ENCODE results near the gene DOK6.

DNA sequence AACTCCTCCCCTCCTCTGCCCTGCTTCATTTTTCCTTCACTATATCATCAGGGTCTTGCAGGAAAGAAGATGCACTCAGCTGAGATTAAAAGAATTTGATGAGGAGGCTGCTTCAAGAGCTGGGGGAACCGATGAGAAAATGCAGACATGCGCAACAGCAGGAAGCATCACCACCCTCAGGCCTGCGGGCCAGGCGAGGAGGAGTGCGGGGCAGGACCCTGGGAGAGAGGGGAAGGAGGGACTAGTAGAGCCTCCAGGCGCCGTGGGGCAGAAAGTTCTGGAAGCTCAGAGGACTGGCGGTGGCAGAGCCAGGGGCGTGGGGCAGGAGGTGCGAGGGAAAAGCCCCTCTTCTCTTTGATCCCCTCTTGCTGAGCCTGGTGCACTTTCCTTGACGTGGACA, 438.8 kb downstream of the DOK6 start:
- TF ChIP-seq, protein P1, sequence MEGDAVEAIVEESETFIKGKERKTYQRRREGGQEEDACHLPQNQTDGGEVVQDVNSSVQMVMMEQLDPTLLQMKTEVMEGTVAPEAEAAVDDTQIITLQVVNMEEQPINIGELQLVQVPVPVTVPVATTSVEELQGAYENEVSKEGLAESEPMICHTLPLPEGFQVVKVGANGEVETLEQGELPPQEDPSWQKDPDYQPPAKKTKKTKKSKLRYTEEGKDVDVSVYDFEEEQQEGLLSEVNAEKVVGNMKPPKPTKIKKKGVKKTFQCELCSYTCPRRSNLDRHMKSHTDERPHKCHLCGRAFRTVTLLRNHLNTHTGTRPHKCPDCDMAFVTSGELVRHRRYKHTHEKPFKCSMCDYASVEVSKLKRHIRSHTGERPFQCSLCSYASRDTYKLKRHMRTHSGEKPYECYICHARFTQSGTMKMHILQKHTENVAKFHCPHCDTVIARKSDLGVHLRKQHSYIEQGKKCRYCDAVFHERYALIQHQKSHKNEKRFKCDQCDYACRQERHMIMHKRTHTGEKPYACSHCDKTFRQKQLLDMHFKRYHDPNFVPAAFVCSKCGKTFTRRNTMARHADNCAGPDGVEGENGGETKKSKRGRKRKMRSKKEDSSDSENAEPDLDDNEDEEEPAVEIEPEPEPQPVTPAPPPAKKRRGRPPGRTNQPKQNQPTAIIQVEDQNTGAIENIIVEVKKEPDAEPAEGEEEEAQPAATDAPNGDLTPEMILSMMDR (IDR thresholded peaks at IDR 0.05) = no peak
- TF ChIP-seq EZH2 (IDR thresholded peaks at IDR 0.05; ENCODE audit: borderline replicate concordance, insufficient read depth, low read depth, low read length, poor library complexity, severe bottlenecking) = no peak

Measured in B cell (primary cell).